ENCODE measurements around the gene APAF1. TPM values are rescaled to one million over a fixed set of nuclear protein-coding genes. Genes with fewer than 3 reads are reported as not detected.
A peak's percentile ranks its signal among the peaks of the same experiment; 100 is the strongest.

APAF1 gene
- total RNA-seq, 2 donors from 2014 or later = 3.9 to 5.3 TPM

GRCh38 chr12:98744680-98745079 is 99.6 kb downstream of the APAF1 start:
- no peaks in the 10 kb centered on the region for H3K9me3 ChIP-seq
- H3K36me3 ChIP-seq = no peaks in the 10 kb centered on the region
- no peak overlapping the region for H3K4me3 ChIP-seq
- TF ChIP-seq CTCF (IDR thresholded peaks at IDR 0.05) = no peak
- peaks cover 0 to 10% of the 10 kb centered on the region in 2 donors for H3K4me1 ChIP-seq
- H3K27ac ChIP-seq = no peak overlapping the region
- no peak for DNase-seq (ENCODE audit: low spot score)
- peaks cover 0 to 5% of the 10 kb centered on the region in 2 donors for H3K27me3 ChIP-seq

DNA sequence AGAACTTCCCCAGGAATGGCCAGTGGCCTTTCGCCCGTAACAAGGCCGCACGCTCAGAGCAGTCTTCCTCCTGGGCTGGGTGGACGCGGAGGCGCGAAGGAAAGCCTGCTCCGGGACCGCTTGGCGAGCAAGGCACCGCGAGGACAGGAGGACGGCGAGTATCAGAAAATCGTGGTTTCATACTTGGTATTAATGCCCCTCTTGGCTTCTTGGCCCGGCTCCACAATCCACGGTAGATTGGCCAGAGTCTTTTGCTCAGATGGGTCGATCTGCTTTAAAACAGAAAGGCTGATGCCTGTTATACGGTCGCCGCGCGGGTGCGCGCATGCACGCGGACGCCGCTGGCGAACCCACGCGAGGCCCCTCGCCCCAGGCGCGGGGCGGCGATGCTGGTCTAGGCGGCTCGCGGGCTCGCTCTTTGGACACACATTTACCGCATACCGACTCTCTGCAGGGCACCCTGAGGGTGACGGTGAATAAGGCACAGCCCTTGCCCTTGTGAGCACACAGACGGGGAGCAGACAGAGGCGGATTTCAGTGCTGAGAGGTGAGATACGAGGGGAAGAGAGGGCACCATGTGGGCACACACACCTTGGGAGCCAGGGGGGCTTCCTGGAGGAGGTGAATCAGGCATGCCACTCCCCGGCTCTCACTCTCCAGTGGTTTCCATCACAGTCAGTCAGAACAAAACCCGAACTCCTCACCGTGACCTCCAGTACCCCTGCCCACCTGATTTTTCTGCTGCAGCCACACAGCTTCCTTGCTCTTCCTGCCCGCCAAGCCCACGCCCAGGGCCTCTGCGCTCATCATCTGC is 100.7 kb downstream of the APAF1 start:
- Histone ChIP-seq H3K27ac (no peak overlapping the region), H3K9me3 (no peaks in the 10 kb centered on the region), H3K4me3 (peak overlapping the region; percentile 13 to 48), H3K27me3 (peaks cover 0 to 5% of the 10 kb centered on the region in 2 donors), H3K4me1 (peaks cover 0 to 10% of the 10 kb centered on the region in 2 donors), H3K36me3 (no peaks in the 10 kb centered on the region)
- no peak for TF ChIP-seq CTCF (IDR thresholded peaks at IDR 0.05)
- no peak for DNase-seq (ENCODE audit: low spot score)

- Histone ChIP-seq H3K4me1 (peaks cover 0 to 10% of the 10 kb centered on the region in 2 donors), H3K27ac (no peak overlapping the region), H3K27me3 (peaks cover 0 to 5% of the 10 kb centered on the region in 2 donors), H3K4me3 (no peak overlapping the region), H3K36me3 (no peaks in the 10 kb centered on the region), H3K9me3 (no peaks in the 10 kb centered on the region)
- no peak for DNase-seq (ENCODE audit: low spot score)
- no peak for TF ChIP-seq CTCF (IDR thresholded peaks at IDR 0.05)
These were observed 103.4 kb downstream of the APAF1 start for GRCh38 chr12:98748463-98748862.

- no peak overlapping the region for H3K27ac ChIP-seq
- no peak overlapping the region for H3K4me3 ChIP-seq
- no peak for DNase-seq (ENCODE audit: low spot score)
- H3K27me3 ChIP-seq = peaks cover 0 to 5% of the 10 kb centered on the region in 2 donors
- H3K9me3 ChIP-seq = no peaks in the 10 kb centered on the region
- TF ChIP-seq CTCF (IDR thresholded peaks at IDR 0.05) = no peak
- H3K4me1 ChIP-seq = peaks cover 0 to 7% of the 10 kb centered on the region in 2 donors
- no peaks in the 10 kb centered on the region for H3K36me3 ChIP-seq
These were observed 105.4 kb downstream of the APAF1 start for GRCh38 chr12:98750511-98750910.

- H3K27me3 ChIP-seq = no peaks in the 10 kb centered on the region
- H3K4me1 ChIP-seq = no peaks in the 10 kb centered on the region
- no peak overlapping the region for H3K27ac ChIP-seq
- DNase-seq (ENCODE audit: low spot score) = no peak
- H3K4me3 ChIP-seq = no peak overlapping the region
- H3K9me3 ChIP-seq = no peaks in the 10 kb centered on the region
- H3K36me3 ChIP-seq = no peaks in the 10 kb centered on the region
- TF ChIP-seq CTCF (IDR thresholded peaks at IDR 0.05) = no peak
These were observed 106.6 kb downstream of the APAF1 start for GRCh38 chr12:98751580-98752115.
